HepG2 (cell line): ENCODE results near the gene RSPH10B. TPM values are rescaled to one million over a fixed set of nuclear protein-coding genes. Genes with fewer than 3 reads are reported as not detected.
A peak's percentile ranks its signal among the peaks of the same experiment; 100 is the strongest.

Experiments used
- ARHGAP35 ChIP-seq: sonication (generic); formaldehyde crosslinking; IDR thresholded peaks from 2 replicates; pipeline ENCODE4 v1.9.0; 2022; ENCODE audit warnings: mild to moderate bottlenecking, inconsistent platforms, moderate library complexity, missing genetic modification reagents, borderline replicate concordance
- ATF7 ChIP-seq, 2 experiments: fragments of 450-650 bp in 1 of 2; sonication (generic) in 1 of 2; formaldehyde crosslinking in 1 of 2; IDR thresholded peaks; 2 replicates each; pipeline versions ENCODE4 v1.4.0 to v1.6.1; 2016 to 2020; ENCODE audit warnings: antibody characterized with exemption in 1 of 2, mild to moderate bottlenecking in 1 of 2, missing genetic modification reagents in 1 of 2
- CC2D1A ChIP-seq: sonication (generic); formaldehyde crosslinking; IDR thresholded peaks from 2 replicates; pipeline ENCODE4 v1.8.1; 2023; ENCODE audit warnings: mild to moderate bottlenecking, missing genetic modification reagents
- CREM ChIP-seq, 2 experiments: sonication (generic) in 1 of 2; formaldehyde crosslinking in 1 of 2; IDR thresholded peaks; 2 replicates each; pipeline versions ENCODE4 v1.4.0 to v1.6.1; 2016 to 2020; ENCODE audit warnings: antibody characterized with exemption in 1 of 2, mild to moderate bottlenecking in 1 of 2, missing genetic modification reagents in 1 of 2
- EZH2 ChIP-seq: conservative IDR thresholded peaks from 2 replicates; pipeline ENCODE4 v1.6.1; 2012; ENCODE audit warnings: mild to moderate bottlenecking, low read depth, low read length, moderate library complexity
- FLYWCH1 ChIP-seq: sonication (generic); formaldehyde crosslinking; IDR thresholded peaks from 2 replicates; pipeline ENCODE4 v1.8.1; 2023; ENCODE audit warnings: mild to moderate bottlenecking, missing genetic modification reagents
- GPN1 ChIP-seq: sonication (generic); formaldehyde crosslinking; IDR thresholded peaks from 2 replicates; pipeline ENCODE4 v1.5.1; 2020; ENCODE audit warnings: missing genetic modification reagents, borderline replicate concordance
- JUN ChIP-seq: sonication (generic); formaldehyde crosslinking; IDR thresholded peaks from 2 replicates; pipeline ENCODE4 v1.4.0; 2020; ENCODE audit warnings: mild to moderate bottlenecking, missing genetic modification reagents
- KAT8 ChIP-seq: IDR thresholded peaks from 2 replicates; pipeline ENCODE4 v1.6.1; 2016; ENCODE audit warnings: missing genetic modification reagents, missing compliant biosample characterization
- MEIS2 ChIP-seq: sonication (generic); formaldehyde crosslinking; IDR thresholded peaks from 2 replicates; pipeline ENCODE4 v1.9.0; 2021; ENCODE audit warnings: mild to moderate bottlenecking, missing genetic modification reagents
- NRL ChIP-seq: sonication (generic); formaldehyde crosslinking; IDR thresholded peaks from 2 replicates; pipeline ENCODE4 v1.5.0; 2020; ENCODE audit warnings: missing genetic modification reagents, mild to moderate bottlenecking, moderate library complexity, borderline replicate concordance
- PRDM4 ChIP-seq: sonication (generic); formaldehyde crosslinking; IDR thresholded peaks from 2 replicates; pipeline ENCODE4 v1.9.0; 2021; ENCODE audit warnings: missing genetic modification reagents, borderline replicate concordance
- PRPF4 ChIP-seq: fragments of 200-400 bp; formaldehyde crosslinking; IDR thresholded peaks from 2 replicates; pipeline ENCODE4 v1.6.1; 2016; ENCODE audit warnings: low read length, low read depth; ENCODE audit not compliant: poor library complexity, severe bottlenecking
- REPIN1 ChIP-seq: sonication (generic); formaldehyde crosslinking; IDR thresholded peaks from 2 replicates; pipeline ENCODE4 v1.8.0; 2022; ENCODE audit warnings: missing genetic modification reagents, low read depth, mild to moderate bottlenecking, borderline replicate concordance
- SKI ChIP-seq: fragments of 450-650 bp; IDR thresholded peaks from one replicate; pipeline ENCODE4 v1.6.1; 2018; ENCODE audit warnings: mild to moderate bottlenecking; ENCODE audit not compliant: partially characterized antibody
- SMARCC2 ChIP-seq: fragments of 450-650 bp; IDR thresholded peaks from 2 replicates; pipeline ENCODE4 v1.6.1; 2017; ENCODE audit warnings: antibody characterized with exemption, mild to moderate bottlenecking
- TFDP2 ChIP-seq: sonication (generic); formaldehyde crosslinking; IDR thresholded peaks from 2 replicates; pipeline ENCODE4 v1.4.0; 2020; ENCODE audit warnings: missing genetic modification reagents
- THAP8 ChIP-seq: sonication (generic); formaldehyde crosslinking; IDR thresholded peaks from 2 replicates; pipeline ENCODE4 v1.5.1; 2020; ENCODE audit warnings: missing genetic modification reagents, mild to moderate bottlenecking, borderline replicate concordance
- U2AF1 ChIP-seq: fragments of 200-400 bp; formaldehyde crosslinking; optimal IDR thresholded peaks from 2 replicates; pipeline ENCODE3; 2017; ENCODE audit warnings: mild to moderate bottlenecking, low read depth, low read length
- ZBTB33 ChIP-seq: sonication (generic); formaldehyde crosslinking; IDR thresholded peaks from 2 replicates; pipeline ENCODE4 v1.4.0; 2020; ENCODE audit warnings: missing genetic modification reagents
- ZNF431 ChIP-seq: sonication (generic); formaldehyde crosslinking; IDR thresholded peaks from 2 replicates; pipeline ENCODE4 v1.9.0; 2022; ENCODE audit warnings: missing genetic modification reagents, low read depth, mild to moderate bottlenecking, borderline replicate concordance
- polyA plus RNA-seq, 8 experiments: library from polyadenylated mRNA; depleted of rRNA in 3 of 8; stranded (reverse) in 7 of 8; unstranded in 1 of 8; fragments of >200 nt; fragmentation: Illumina TruSeq in 4 of 8; extraction: Trizol in 4 of 8; gene quantifications; 2 replicates each; pipeline versions ENCODE4 v1.2.1 to v1.2.3, GENCODE V29; 2011 to 2016; ENCODE audit warnings: low read depth in 4 of 8, missing spikeins in 1 of 8, mixed read lengths in 1 of 8; ENCODE audit not compliant: insufficient read depth in 1 of 8
- total RNA-seq, 5 experiments: library from RNA; depleted of rRNA; stranded (reverse); fragments of >200 nt; fragmentation: Illumina TruSeq; extraction: Trizol; gene quantifications; 2 replicates each; pipeline ENCODE4 v1.2.3, GENCODE V29; 2016; ENCODE audit warnings: low read depth in 1 of 5

Gene RSPH10B
- total and polyA plus RNA-seq, 2 of the 13 experiments (the other 11 are each of a cell fraction or from before 2014, with no cell fraction given): not detected

GRCh38 chr7:6008668-6009611, 38.5 kb upstream of the RSPH10B start, which contains the start of the genes AIMP2 and PMS2 (continued):
- TF ChIP-seq CC2D1A (CRISPR knock-in tag) (peak; percentile 92; the same call in 1 of the 2 replicates), CREM (IDR thresholded peaks at IDR 0.05) (peak; percentile 95), CREM (CRISPR knock-in tag; IDR thresholded peaks at IDR 0.05) (no peak), PRPF4 (no peak), KAT8 (CRISPR knock-in tag) (peak; percentile 93), MEIS2 (CRISPR knock-in tag) (peak; percentile 98), ZNF431 (CRISPR knock-in tag) (peak; percentile 99), GPN1 (CRISPR knock-in tag) (peak; percentile 84), SKI (peak; percentile 14), FLYWCH1 (CRISPR knock-in tag) (peak; percentile 99), SMARCC2 (no peak), NRL (peak; percentile 100), U2AF1 (no peak), PRDM4 (CRISPR knock-in tag) (peak; percentile 78), REPIN1 (CRISPR knock-in tag) (peak; percentile 99), JUN (CRISPR knock-in tag) (no peak; the same call in none of the 2 replicates), ATF7 (IDR thresholded peaks at IDR 0.05) (no peak), ATF7 (CRISPR knock-in tag; IDR thresholded peaks at IDR 0.05) (peak; percentile 90), EZH2 (no peak), ARHGAP35 (peak; percentile 98), ZBTB33 (peak; percentile 69), TFDP2 (CRISPR knock-in tag) (peak; percentile 87), THAP8 (peak; percentile 99)
